SK-N-SH treated with all-trans-retinoic acid at 6 μM for 48 hours (cell line): ENCODE results near the gene LPXN.

Experiments used
- ATAC-seq: fragments of 200-7000 bp; cut with Tn5 transposase; 3 replicates; pipeline ENCODE4 v1.9.1; 2020; ENCODE audit warnings: mild to moderate bottlenecking, moderate library complexity
- ARNTL ChIP-seq: fragments of 450-650 bp; formaldehyde crosslinking; IDR thresholded peaks from 2 replicates; pipeline ENCODE4 v1.5.0; 2020; ENCODE audit warnings: low read depth, mild to moderate bottlenecking, moderate library complexity, borderline replicate concordance
- BACH2 ChIP-seq: fragments of 250-450 bp; sonication (Bioruptor Pico); IDR thresholded peaks from 2 replicates; pipeline ENCODE4 v1.9.0; 2021; ENCODE audit warnings: mild to moderate bottlenecking, borderline replicate concordance
- CREB5 ChIP-seq: fragments of 250-450 bp; sonication (Bioruptor Pico); IDR thresholded peaks from 2 replicates; pipeline ENCODE4 v1.5.1; 2020; ENCODE audit warnings: low read depth, mild to moderate bottlenecking, moderate library complexity
- CSDC2 ChIP-seq: fragments of 250-450 bp; sonication (Bioruptor Pico); IDR thresholded peaks from 2 replicates; pipeline ENCODE4 v1.5.0; 2020; ENCODE audit warnings: mild to moderate bottlenecking, moderate library complexity
- CSRNP3 ChIP-seq: fragments of 250-450 bp; sonication (Bioruptor Pico); IDR thresholded peaks from 2 replicates; pipeline ENCODE4 v1.5.1; 2021; ENCODE audit warnings: mild to moderate bottlenecking, moderate library complexity
- ESRRG ChIP-seq: fragments of 250-450 bp; sonication (Bioruptor Pico); IDR thresholded peaks from 2 replicates; pipeline ENCODE4 v1.6.1; 2021; ENCODE audit warnings: mild to moderate bottlenecking
- GLIS3 ChIP-seq: fragments of 250-450 bp; sonication (Bioruptor Pico); IDR thresholded peaks from 2 replicates; pipeline ENCODE4 v1.5.0; 2020; ENCODE audit warnings: mild to moderate bottlenecking, moderate library complexity
- ISL1 ChIP-seq: fragments of 250-450 bp; sonication (Bioruptor Pico); IDR thresholded peaks from 2 replicates; pipeline ENCODE4 v2.1.2; 2022; ENCODE audit warnings: mild to moderate bottlenecking, moderate library complexity
- OSR1 ChIP-seq: fragments of 250-450 bp; sonication (Bioruptor Pico); IDR thresholded peaks from 2 replicates; pipeline ENCODE4 v1.8.0; 2022; ENCODE audit warnings: moderate library complexity, mild to moderate bottlenecking, inconsistent platforms
- PATZ1 ChIP-seq: fragments of 250-450 bp; sonication (Bioruptor Pico); IDR thresholded peaks from 2 replicates; pipeline ENCODE4 v1.8.0; 2020; ENCODE audit warnings: mild to moderate bottlenecking, moderate library complexity, borderline replicate concordance
- PPARA ChIP-seq: fragments of 250-450 bp; sonication (Bioruptor Pico); IDR thresholded peaks from 2 replicates; pipeline ENCODE4 v1.5.0; 2020; ENCODE audit warnings: mild to moderate bottlenecking, borderline replicate concordance
- RARB ChIP-seq: fragments of 250-450 bp; sonication (Bioruptor Pico); IDR thresholded peaks from 2 replicates; pipeline ENCODE4 v1.8.0; 2021; ENCODE audit warnings: mild to moderate bottlenecking, moderate library complexity
- SNAI2 ChIP-seq: fragments of 250-450 bp; sonication (Bioruptor Pico); IDR thresholded peaks from 2 replicates; pipeline ENCODE4 v1.5.0; 2020; ENCODE audit warnings: mild to moderate bottlenecking, moderate library complexity
- TOX ChIP-seq: fragments of 250-450 bp; sonication (Bioruptor Pico); IDR thresholded peaks from 2 replicates; pipeline ENCODE4 v1.8.0; 2021; ENCODE audit warnings: mild to moderate bottlenecking, moderate library complexity, borderline replicate concordance
- TSHZ2 ChIP-seq: fragments of 250-450 bp; sonication (Bioruptor Pico); IDR thresholded peaks from 2 replicates; pipeline ENCODE4 v1.5.0; 2020; ENCODE audit warnings: mild to moderate bottlenecking, moderate library complexity
- ZC3H10 ChIP-seq: fragments of 250-450 bp; sonication (Bioruptor Pico); IDR thresholded peaks from 2 replicates; pipeline ENCODE4 v1.5.1; 2021; ENCODE audit warnings: mild to moderate bottlenecking, moderate library complexity
- ZFP3 ChIP-seq: fragments of 250-450 bp; sonication (Bioruptor Pico); IDR thresholded peaks from 2 replicates; pipeline ENCODE4 v1.5.0; 2020; ENCODE audit warnings: mild to moderate bottlenecking, moderate library complexity
- ZFP30 ChIP-seq: fragments of 450-650 bp; formaldehyde crosslinking; IDR thresholded peaks from 2 replicates; pipeline ENCODE4 v1.5.0; 2022; ENCODE audit warnings: mild to moderate bottlenecking, moderate library complexity
- ZNF565 ChIP-seq: fragments of 450-650 bp; formaldehyde crosslinking; conservative IDR thresholded peaks from 2 replicates; pipeline ENCODE4 v1.5.0; 2020; ENCODE audit warnings: low read depth, mild to moderate bottlenecking, moderate library complexity
- ZNF8 ChIP-seq: fragments of 450-650 bp; formaldehyde crosslinking; IDR thresholded peaks from 2 replicates; pipeline ENCODE4 v1.5.0; 2020; ENCODE audit warnings: mild to moderate bottlenecking, moderate library complexity

Gene LPXN

GRCh38 chr11:58498464-58498863, 77.2 kb downstream of the LPXN start:
- no peak for TF ChIP-seq CSRNP3 (CRISPR knock-in tag)
- no peak for TF ChIP-seq ZFP30
- TF ChIP-seq ZC3H10 (CRISPR knock-in tag) = no peak
- no peak for TF ChIP-seq ZFP3 (CRISPR knock-in tag)
- no peak for TF ChIP-seq TSHZ2 (CRISPR knock-in tag)
- TF ChIP-seq ISL1 (CRISPR knock-in tag) = no peak
- no peak for TF ChIP-seq BACH2
- TF ChIP-seq TOX (CRISPR knock-in tag) = no peak
- TF ChIP-seq ARNTL = no peak
- TF ChIP-seq SNAI2 (CRISPR knock-in tag) = no peak
- TF ChIP-seq ZNF8 (CRISPR knock-in tag) = no peak
- TF ChIP-seq GLIS3 (CRISPR knock-in tag) = no peak
- no peak for TF ChIP-seq ZNF565 (CRISPR knock-in tag)
- TF ChIP-seq PPARA (CRISPR knock-in tag) = no peak
- no peak for TF ChIP-seq ESRRG (CRISPR knock-in tag)
- no peak for ATAC-seq

- ATAC-seq = no peak
These were observed 77.7 kb downstream of the LPXN start for GRCh38 chr11:58497951-58498350.

More at GRCh38 chr11:58497951-58498350, 77.7 kb downstream of the LPXN start:
- TF ChIP-seq ZNF565 (CRISPR knock-in tag) (no peak), RARB (no peak), ESRRG (CRISPR knock-in tag) (no peak), ZNF8 (CRISPR knock-in tag) (no peak), CSRNP3 (CRISPR knock-in tag) (no peak), CREB5 (CRISPR knock-in tag) (no peak), OSR1 (CRISPR knock-in tag) (no peak), ZFP30 (no peak), TOX (CRISPR knock-in tag) (no peak), TSHZ2 (CRISPR knock-in tag) (no peak), PPARA (CRISPR knock-in tag) (no peak), CSDC2 (CRISPR knock-in tag) (no peak), ZC3H10 (CRISPR knock-in tag) (no peak), PATZ1 (CRISPR knock-in tag) (no peak)
